Measurements from ENCODE around the gene UGT1A6.

Gene UGT1A6

GRCh38 chr2:233668605-233669260 is 24.0 kb upstream of the UGT1A6 start:
- H3K27me3 ChIP-seq (ENCODE audit: control insufficient read depth, insufficient read depth, low read length): no peaks in the 10 kb centered on the region
- DNase-seq (ENCODE audit: low read depth, low spot score): no peak

DNA sequence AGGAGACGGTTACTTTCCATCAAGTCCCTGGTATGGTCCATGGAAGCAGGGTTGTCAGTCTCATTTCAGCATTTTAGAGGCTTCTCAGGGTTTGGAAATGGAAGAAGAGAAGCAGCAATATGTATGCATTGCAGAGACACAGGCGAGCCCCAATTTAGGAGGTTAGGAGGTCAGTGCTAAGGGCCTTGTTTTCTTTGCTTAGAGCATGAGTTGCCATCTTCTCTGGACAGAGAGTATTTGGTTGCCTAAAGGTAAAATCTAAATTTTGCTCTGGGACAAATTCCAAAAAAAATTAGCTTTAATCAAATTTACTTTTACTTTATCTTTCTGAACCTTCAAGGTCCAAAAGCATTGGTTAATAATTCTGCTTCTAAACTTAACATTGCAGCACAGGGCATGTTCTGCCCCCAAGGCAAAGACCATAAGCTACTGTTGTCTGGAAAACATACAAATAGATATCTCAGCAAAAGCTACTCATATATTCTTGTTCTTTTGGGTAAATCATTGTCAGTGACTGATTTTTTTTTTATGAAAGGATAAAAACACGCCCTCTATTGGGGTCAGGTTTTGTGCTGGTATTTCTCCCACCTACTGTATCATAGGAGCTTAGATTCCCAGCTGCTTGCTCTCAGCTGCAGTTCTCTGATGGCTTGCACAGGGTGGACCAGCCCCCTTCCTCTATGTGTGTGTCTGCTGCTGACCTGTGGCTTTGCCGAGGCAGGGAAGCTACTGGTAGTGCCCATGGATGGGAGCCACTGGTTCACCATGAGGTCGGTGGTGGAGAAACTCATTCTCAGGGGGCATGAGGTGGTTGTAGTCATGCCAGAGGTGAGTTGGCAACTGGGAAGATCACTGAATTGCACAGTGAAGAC is 21.2 kb upstream of the UGT1A6 start, which contains the start of gene UGT1A9:
TSS of gene UGT1A9 (plus strand) at position 609 of the 872 bp plus-strand sequence. CDS start at position 646, 37 bp downstream.
- no CpG with 5 or more reads among the region's 5 CpGs for WGBS (ENCODE audit: insufficient coverage, insufficient read length)
- H3K27me3 ChIP-seq (ENCODE audit: control insufficient read depth, insufficient read depth, low read length): no peaks in the 10 kb centered on the region
- no peak within 1 kb of the TSS for H3K27ac ChIP-seq (ENCODE audit: low read length)
- no peaks in the 10 kb centered on the region for H3K4me1 ChIP-seq (ENCODE audit: control insufficient read depth, insufficient read depth, low read length)
- no peak within 1 kb of the TSS for H3K4me3 ChIP-seq (ENCODE audit: low read length)
- DNase-seq (ENCODE audit: low read depth, low spot score): no peak
- H3K9me3 ChIP-seq (ENCODE audit: control insufficient read depth, insufficient read depth, low read length): no peaks in the 10 kb centered on the region
- no peaks in the 10 kb centered on the region for H3K36me3 ChIP-seq (ENCODE audit: control insufficient read depth, insufficient read depth, low read length)

More at GRCh38 chr2:233668605-233669260, 24.0 kb upstream of the UGT1A6 start:
- H3K9me3 ChIP-seq (ENCODE audit: control insufficient read depth, insufficient read depth, low read length): no peaks in the 10 kb centered on the region
- H3K4me3 ChIP-seq (ENCODE audit: low read length): no peak overlapping the region
- no CpG with 5 or more reads among the region's 4 CpGs for WGBS (ENCODE audit: insufficient coverage, insufficient read length)
- no peaks in the 10 kb centered on the region for H3K36me3 ChIP-seq (ENCODE audit: control insufficient read depth, insufficient read depth, low read length)
- no peaks in the 10 kb centered on the region for H3K4me1 ChIP-seq (ENCODE audit: control insufficient read depth, insufficient read depth, low read length)
- no peak overlapping the region for H3K27ac ChIP-seq (ENCODE audit: low read length)

DNA sequence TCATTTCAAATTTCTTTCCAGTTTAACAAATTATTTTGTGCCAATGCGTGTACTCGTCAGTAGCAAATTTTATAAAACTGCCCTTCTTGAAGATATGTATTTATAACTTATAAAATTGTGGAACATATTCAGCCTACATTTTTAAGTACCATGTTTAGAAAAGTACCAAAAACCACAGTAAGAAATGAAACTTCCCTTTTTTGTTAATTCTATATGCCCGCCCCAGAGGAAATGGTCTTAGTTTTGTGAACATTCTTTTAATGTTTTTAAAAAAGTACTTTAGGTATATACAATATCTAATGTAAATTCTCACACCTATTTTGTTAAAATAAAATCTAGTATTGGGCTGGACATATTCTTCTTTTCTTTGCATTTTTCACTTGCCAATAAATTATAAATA is 19.8 kb upstream of the UGT1A6 start:
- no peaks in the 10 kb centered on the region for H3K27me3 ChIP-seq (ENCODE audit: control insufficient read depth, insufficient read depth, low read length)
- no peaks in the 10 kb centered on the region for H3K4me1 ChIP-seq (ENCODE audit: control insufficient read depth, insufficient read depth, low read length)
- no peaks in the 10 kb centered on the region for H3K9me3 ChIP-seq (ENCODE audit: control insufficient read depth, insufficient read depth, low read length)
- no peak overlapping the region for H3K4me3 ChIP-seq (ENCODE audit: low read length)
- DNase-seq (ENCODE audit: low read depth, low spot score): no peak
- no peak overlapping the region for H3K27ac ChIP-seq (ENCODE audit: low read length)
- no CpG with 5 or more reads among the region's 3 CpGs for WGBS (ENCODE audit: insufficient coverage, insufficient read length)
- H3K36me3 ChIP-seq (ENCODE audit: control insufficient read depth, insufficient read depth, low read length): no peaks in the 10 kb centered on the region

- no peak for DNase-seq (ENCODE audit: low read depth, low spot score)
- H3K27ac ChIP-seq (ENCODE audit: low read length): no peak overlapping the region
These were observed 18.8 kb upstream of the UGT1A6 start for GRCh38 chr2:233673896-233674295.

GRCh38 chr2:233674314-233674713 is 18.4 kb upstream of the UGT1A6 start:
- H3K27ac ChIP-seq (ENCODE audit: low read length): no peak overlapping the region
- WGBS (ENCODE audit: insufficient coverage, insufficient read length): no CpG with 5 or more reads among the region's 1 CpG
- no peak overlapping the region for H3K4me3 ChIP-seq (ENCODE audit: low read length)

More at GRCh38 chr2:233673896-233674295, 18.8 kb upstream of the UGT1A6 start:
- no peaks in the 10 kb centered on the region for H3K9me3 ChIP-seq (ENCODE audit: control insufficient read depth, insufficient read depth, low read length)
- no peaks in the 10 kb centered on the region for H3K27me3 ChIP-seq (ENCODE audit: control insufficient read depth, insufficient read depth, low read length)
- H3K4me3 ChIP-seq (ENCODE audit: low read length): no peak overlapping the region
- H3K4me1 ChIP-seq (ENCODE audit: control insufficient read depth, insufficient read depth, low read length): no peaks in the 10 kb centered on the region
- H3K36me3 ChIP-seq (ENCODE audit: control insufficient read depth, insufficient read depth, low read length): no peaks in the 10 kb centered on the region

GRCh38 chr2:233674995-233675394 is 17.7 kb upstream of the UGT1A6 start:
- no peak for DNase-seq (ENCODE audit: low read depth, low spot score)
- Histone ChIP-seq H3K9me3 (ENCODE audit: control insufficient read depth, insufficient read depth, low read length) (no peaks in the 10 kb centered on the region), H3K36me3 (ENCODE audit: control insufficient read depth, insufficient read depth, low read length) (no peaks in the 10 kb centered on the region), H3K27ac (ENCODE audit: low read length) (no peak overlapping the region), H3K27me3 (ENCODE audit: control insufficient read depth, insufficient read depth, low read length) (no peaks in the 10 kb centered on the region), H3K4me1 (ENCODE audit: control insufficient read depth, insufficient read depth, low read length) (no peaks in the 10 kb centered on the region), H3K4me3 (ENCODE audit: low read length) (no peak overlapping the region)
- no CpG with 5 or more reads among the region's 4 CpGs for WGBS (ENCODE audit: insufficient coverage, insufficient read length)

More at GRCh38 chr2:233674314-233674713, 18.4 kb upstream of the UGT1A6 start:
- DNase-seq (ENCODE audit: low read depth, low spot score): no peak
- Histone ChIP-seq H3K9me3 (ENCODE audit: control insufficient read depth, insufficient read depth, low read length) (no peaks in the 10 kb centered on the region), H3K4me1 (ENCODE audit: control insufficient read depth, insufficient read depth, low read length) (no peaks in the 10 kb centered on the region), H3K27me3 (ENCODE audit: control insufficient read depth, insufficient read depth, low read length) (no peaks in the 10 kb centered on the region), H3K36me3 (ENCODE audit: control insufficient read depth, insufficient read depth, low read length) (no peaks in the 10 kb centered on the region)

- Histone ChIP-seq H3K27me3 (ENCODE audit: control insufficient read depth, insufficient read depth, low read length) (no peaks in the 10 kb centered on the region), H3K27ac (ENCODE audit: low read length) (no peak overlapping the region), H3K4me3 (ENCODE audit: low read length) (no peak overlapping the region), H3K9me3 (ENCODE audit: control insufficient read depth, insufficient read depth, low read length) (no peaks in the 10 kb centered on the region), H3K4me1 (ENCODE audit: control insufficient read depth, insufficient read depth, low read length) (no peaks in the 10 kb centered on the region), H3K36me3 (ENCODE audit: control insufficient read depth, insufficient read depth, low read length) (no peaks in the 10 kb centered on the region)
- no peak for DNase-seq (ENCODE audit: low read depth, low spot score)
- no CpG with 5 or more reads among the region's 2 CpGs for WGBS (ENCODE audit: insufficient coverage, insufficient read length)
These were observed 16.6 kb upstream of the UGT1A6 start for GRCh38 chr2:233676046-233676445.

GRCh38 chr2:233679196-233679595 is 13.5 kb upstream of the UGT1A6 start:
- Histone ChIP-seq H3K27ac (ENCODE audit: low read length) (no peak overlapping the region), H3K27me3 (ENCODE audit: control insufficient read depth, insufficient read depth, low read length) (no peaks in the 10 kb centered on the region), H3K36me3 (ENCODE audit: control insufficient read depth, insufficient read depth, low read length) (no peaks in the 10 kb centered on the region), H3K4me1 (ENCODE audit: control insufficient read depth, insufficient read depth, low read length) (no peaks in the 10 kb centered on the region), H3K4me3 (ENCODE audit: low read length) (no peak overlapping the region), H3K9me3 (ENCODE audit: control insufficient read depth, insufficient read depth, low read length) (no peaks in the 10 kb centered on the region)
- WGBS (ENCODE audit: insufficient coverage, insufficient read length): no CpG with 5 or more reads among the region's 4 CpGs
- DNase-seq (ENCODE audit: low read depth, low spot score): no peak

- no peaks in the 10 kb centered on the region for H3K4me1 ChIP-seq (ENCODE audit: control insufficient read depth, insufficient read depth, low read length)
- no peaks in the 10 kb centered on the region for H3K9me3 ChIP-seq (ENCODE audit: control insufficient read depth, insufficient read depth, low read length)
- H3K36me3 ChIP-seq (ENCODE audit: control insufficient read depth, insufficient read depth, low read length): no peaks in the 10 kb centered on the region
- no peak overlapping the region for H3K4me3 ChIP-seq (ENCODE audit: low read length)
- H3K27me3 ChIP-seq (ENCODE audit: control insufficient read depth, insufficient read depth, low read length): no peaks in the 10 kb centered on the region
- no CpG with 5 or more reads among the region's 4 CpGs for WGBS (ENCODE audit: insufficient coverage, insufficient read length)
- DNase-seq (ENCODE audit: low read depth, low spot score): no peak
- H3K27ac ChIP-seq (ENCODE audit: low read length): no peak overlapping the region
These were observed 12.2 kb upstream of the UGT1A6 start for GRCh38 chr2:233680361-233681045.

- no peaks in the 10 kb centered on the region for H3K27me3 ChIP-seq (ENCODE audit: control insufficient read depth, insufficient read depth, low read length)
- H3K27ac ChIP-seq (ENCODE audit: low read length): no peak within 1 kb of the TSS
- no peaks in the 10 kb centered on the region for H3K36me3 ChIP-seq (ENCODE audit: control insufficient read depth, insufficient read depth, low read length)
- WGBS (ENCODE audit: insufficient coverage, insufficient read length): 100% methylated on average over 2 of the region's 5 CpGs
- no peak within 1 kb of the TSS for H3K4me3 ChIP-seq (ENCODE audit: low read length)
- DNase-seq (ENCODE audit: low read depth, low spot score): no peak
- H3K9me3 ChIP-seq (ENCODE audit: control insufficient read depth, insufficient read depth, low read length): no peaks in the 10 kb centered on the region
- H3K4me1 ChIP-seq (ENCODE audit: control insufficient read depth, insufficient read depth, low read length): no peaks in the 10 kb centered on the region
These were observed 11.1 kb upstream of the UGT1A6 start, which contains the start of gene UGT1A7 for GRCh38 chr2:233681521-233682099. TSS of gene UGT1A7 (plus strand) at chr2:233681901. CDS start at chr2:233681938, 37 bp downstream.
